ENCODE measurements around the gene COL1A1.

GRCh38 chr17:50161911-50162288, 39.5 kb downstream of the COL1A1 start:
- TF ChIP-seq POLR2A (IDR thresholded peaks at IDR 0.05), result no peak
- TF ChIP-seq CTCF (IDR thresholded peaks at IDR 0.05), result no peak
- no peak for TF ChIP-seq POLR2AphosphoS5 (IDR thresholded peaks at IDR 0.05)
